Astrocyte (in vitro differentiated cells and primary cell): ENCODE results near the gene VSIG4. TPM values are rescaled to one million over a fixed set of nuclear protein-coding genes. Genes with fewer than 3 reads are reported as not detected.

ENCODE experiments used
- DNase-seq: peaks from one replicate; pipeline ENCODE4 v3.0.0-alpha.2; 2010; ENCODE audit warnings: low read depth
- FAIRE-seq: peaks from 2 replicates; lab custom pipeline; 2011; peaks lifted over from hg19 to GRCh38; lab: Jason Lieb, UNC
- H2AFZ ChIP-seq: 2 replicates; pipeline ENCODE4 v1.6.0; 2012; ENCODE audit warnings: low read depth, low read length, inconsistent platforms
- H3K27ac ChIP-seq: 2 replicates; pipeline ENCODE4 v1.5.1; 2011; ENCODE audit warnings: low read depth, low read length, inconsistent platforms
- H3K27me3 ChIP-seq: 2 replicates; pipeline ENCODE4 v1.6.0; 2011; ENCODE audit warnings: low read length, inconsistent platforms; ENCODE audit not compliant: insufficient read depth
- H3K36me3 ChIP-seq: 2 replicates; pipeline ENCODE4 v1.5.1; 2011; ENCODE audit warnings: low read length, inconsistent platforms; ENCODE audit not compliant: insufficient read depth
- H3K4me1 ChIP-seq: 2 replicates; pipeline ENCODE4 v1.5.1; 2011; ENCODE audit warnings: low read length, inconsistent platforms; ENCODE audit not compliant: insufficient read depth
- H3K4me2 ChIP-seq: 2 replicates; pipeline ENCODE4 v1.6.0; 2012; ENCODE audit warnings: low read length, inconsistent platforms
- H3K4me3 ChIP-seq: 2 replicates; pipeline ENCODE4 v1.5.1; 2011; ENCODE audit warnings: low read depth, mild to moderate bottlenecking, low read length, inconsistent platforms; ENCODE audit not compliant: insufficient read depth
- H3K79me2 ChIP-seq: 2 replicates; pipeline ENCODE4 v1.6.0; 2012; ENCODE audit warnings: mild to moderate bottlenecking, low read length, inconsistent platforms; ENCODE audit not compliant: insufficient read depth
- H3K9ac ChIP-seq: 2 replicates; pipeline ENCODE4 v1.6.0; 2012; ENCODE audit warnings: mild to moderate bottlenecking, low read length, inconsistent platforms
- H3K9me3 ChIP-seq: 2 replicates; pipeline ENCODE4 v1.5.1; 2012; ENCODE audit warnings: low read depth, mild to moderate bottlenecking, low read length, inconsistent platforms; ENCODE audit not compliant: insufficient read depth
- H4K20me1 ChIP-seq: 2 replicates; pipeline ENCODE4 v1.6.0; 2012; ENCODE audit warnings: low read length, inconsistent platforms; ENCODE audit not compliant: insufficient read depth
- H3K27ac Mint-ChIP-seq: one replicate; pipeline ENCODE4 v1.8.0; 2021; ENCODE audit warnings: mild to moderate bottlenecking, mixed read lengths; ENCODE audit not compliant: unreplicated experiment
- H3K27me3 Mint-ChIP-seq: one replicate; pipeline ENCODE4 v1.8.0; 2021; ENCODE audit warnings: low read depth, mixed read lengths; ENCODE audit not compliant: unreplicated experiment
- H3K36me3 Mint-ChIP-seq: one replicate; pipeline ENCODE4 v1.8.0; 2021; ENCODE audit warnings: low read depth, mixed read lengths; ENCODE audit not compliant: unreplicated experiment
- H3K4me1 Mint-ChIP-seq: one replicate; pipeline ENCODE4 v1.8.0; 2021; ENCODE audit warnings: low read depth, mixed read lengths; ENCODE audit not compliant: unreplicated experiment
- H3K4me3 Mint-ChIP-seq: one replicate; pipeline ENCODE4 v1.8.0; 2021; ENCODE audit warnings: mild to moderate bottlenecking, moderate library complexity, mixed read lengths; ENCODE audit not compliant: unreplicated experiment
- H3K9me3 Mint-ChIP-seq: one replicate; pipeline ENCODE4 v1.8.0; 2021; ENCODE audit warnings: mild to moderate bottlenecking, mixed read lengths; ENCODE audit not compliant: unreplicated experiment
- CTCF ChIP-seq: IDR thresholded peaks from 2 replicates; pipeline ENCODE4 v1.5.1; 2011; ENCODE audit warnings: low read depth, mild to moderate bottlenecking, inconsistent platforms, low read length, moderate library complexity; ENCODE audit not compliant: insufficient read depth
- EZH2 ChIP-seq: IDR thresholded peaks from 2 replicates; pipeline ENCODE4 v1.6.1; 2012; ENCODE audit warnings: mild to moderate bottlenecking, low read length, inconsistent platforms; ENCODE audit not compliant: insufficient read depth
- total RNA-seq: library from RNA; stranded (reverse); gene quantifications from 2 replicates; pipeline ENCODE4 v1.2.1, GENCODE V29; 2021

The VSIG4 gene
- total RNA-seq, 1 donor from 2014 or later, result not detected

GRCh38 chrX:66021401-66021764 is 18.5 kb downstream of the VSIG4 start:
- Histone ChIP-seq H3K4me3 (no peak overlapping the region), H3K27me3 (no peaks in the 10 kb centered on the region), H3K27ac (no peak overlapping the region), H3K4me2 (no peak overlapping the region), H4K20me1 (no peaks in the 10 kb centered on the region), H3K9ac (no peak overlapping the region), H3K4me1 (no peaks in the 10 kb centered on the region), H2AFZ (no peak overlapping the region), H3K9me3 (no peaks in the 10 kb centered on the region), H3K79me2 (no peaks in the 10 kb centered on the region), H3K36me3 (no peaks in the 10 kb centered on the region)
- no peak overlapping the region for H3K27ac Mint-ChIP-seq
- TF ChIP-seq CTCF (no peak), EZH2 (no peak)
- H3K4me3 Mint-ChIP-seq, result no peak overlapping the region
- FAIRE-seq (no peak), DNase-seq (no peak)
- H3K27me3 Mint-ChIP-seq, result no peaks in the 10 kb centered on the region
- H3K36me3 Mint-ChIP-seq, result no peaks in the 10 kb centered on the region
- no peaks in the 10 kb centered on the region for H3K9me3 Mint-ChIP-seq
- H3K4me1 Mint-ChIP-seq, result no peaks in the 10 kb centered on the region

- Histone ChIP-seq H3K36me3 (no peaks in the 10 kb centered on the region), H4K20me1 (no peaks in the 10 kb centered on the region), H3K27ac (no peak overlapping the region), H3K9me3 (no peaks in the 10 kb centered on the region), H3K27me3 (no peaks in the 10 kb centered on the region), H2AFZ (no peak overlapping the region), H3K4me2 (no peak overlapping the region), H3K4me1 (no peaks in the 10 kb centered on the region), H3K9ac (no peak overlapping the region), H3K79me2 (no peaks in the 10 kb centered on the region), H3K4me3 (no peak overlapping the region)
- Mint-ChIP-seq H3K36me3 (no peaks in the 10 kb centered on the region), H3K4me1 (no peaks in the 10 kb centered on the region), H3K4me3 (no peak overlapping the region), H3K9me3 (no peaks in the 10 kb centered on the region), H3K27ac (no peak overlapping the region), H3K27me3 (no peaks in the 10 kb centered on the region)
- FAIRE-seq (peak; percentile 41), DNase-seq (no peak)
- TF ChIP-seq CTCF (no peak), EZH2 (no peak)
These were observed 19.1 kb downstream of the VSIG4 start for GRCh38 chrX:66020631-66021334.

- H3K9me3 Mint-ChIP-seq, result no peaks in the 10 kb centered on the region
- no peak overlapping the region for H3K27ac Mint-ChIP-seq
- Histone ChIP-seq H2AFZ (no peak overlapping the region), H4K20me1 (no peaks in the 10 kb centered on the region), H3K27ac (no peak overlapping the region), H3K9ac (no peak overlapping the region), H3K27me3 (no peaks in the 10 kb centered on the region), H3K4me2 (no peak overlapping the region), H3K4me3 (no peak overlapping the region), H3K79me2 (no peaks in the 10 kb centered on the region), H3K36me3 (no peaks in the 10 kb centered on the region), H3K4me1 (no peaks in the 10 kb centered on the region), H3K9me3 (no peaks in the 10 kb centered on the region)
- no peak overlapping the region for H3K4me3 Mint-ChIP-seq
- FAIRE-seq (peak; percentile 47), DNase-seq (no peak)
- no peak for TF ChIP-seq CTCF
- TF ChIP-seq EZH2, result no peak
- H3K27me3 Mint-ChIP-seq, result no peaks in the 10 kb centered on the region
- no peaks in the 10 kb centered on the region for H3K36me3 Mint-ChIP-seq
- H3K4me1 Mint-ChIP-seq, result no peaks in the 10 kb centered on the region
These were observed 19.9 kb downstream of the VSIG4 start for GRCh38 chrX:66019974-66020373.
